ENCODE measurements around the gene CST11.

DNA sequence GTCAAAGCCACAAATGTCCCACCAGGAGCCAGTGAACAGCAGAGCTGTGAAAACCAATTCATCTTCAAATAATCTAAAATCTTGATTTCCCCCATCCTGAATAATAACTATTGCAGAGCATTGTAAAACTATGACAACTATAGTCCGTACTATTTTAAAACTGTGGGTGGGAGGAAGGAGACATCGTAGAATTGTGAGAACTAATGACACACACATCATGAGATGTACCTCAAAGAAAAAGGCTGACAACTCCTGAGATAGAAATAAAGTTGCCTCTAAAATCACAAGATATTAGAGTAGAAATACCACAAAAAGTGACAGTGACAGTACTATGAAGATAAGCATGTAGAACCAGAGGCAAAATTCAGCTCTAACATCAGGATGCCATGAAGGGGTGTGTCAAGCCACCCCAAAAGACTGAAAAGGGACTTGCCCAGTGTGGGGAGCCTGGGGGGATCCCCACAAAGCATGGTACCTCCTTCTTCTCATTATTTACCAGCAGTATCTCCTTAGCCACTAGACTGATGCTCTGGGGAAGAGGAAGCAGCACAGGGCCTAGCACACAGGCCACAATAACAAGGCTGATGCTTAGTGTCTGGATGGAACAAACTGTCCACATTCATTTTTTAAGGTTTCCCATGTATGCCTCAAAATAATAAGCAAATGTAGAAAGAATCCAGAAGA is 44.8 kb downstream of the CST11 start:
- no peak for TF ChIP-seq EP300 (IDR thresholded peaks at IDR 0.05)
- TF ChIP-seq, protein P1, sequence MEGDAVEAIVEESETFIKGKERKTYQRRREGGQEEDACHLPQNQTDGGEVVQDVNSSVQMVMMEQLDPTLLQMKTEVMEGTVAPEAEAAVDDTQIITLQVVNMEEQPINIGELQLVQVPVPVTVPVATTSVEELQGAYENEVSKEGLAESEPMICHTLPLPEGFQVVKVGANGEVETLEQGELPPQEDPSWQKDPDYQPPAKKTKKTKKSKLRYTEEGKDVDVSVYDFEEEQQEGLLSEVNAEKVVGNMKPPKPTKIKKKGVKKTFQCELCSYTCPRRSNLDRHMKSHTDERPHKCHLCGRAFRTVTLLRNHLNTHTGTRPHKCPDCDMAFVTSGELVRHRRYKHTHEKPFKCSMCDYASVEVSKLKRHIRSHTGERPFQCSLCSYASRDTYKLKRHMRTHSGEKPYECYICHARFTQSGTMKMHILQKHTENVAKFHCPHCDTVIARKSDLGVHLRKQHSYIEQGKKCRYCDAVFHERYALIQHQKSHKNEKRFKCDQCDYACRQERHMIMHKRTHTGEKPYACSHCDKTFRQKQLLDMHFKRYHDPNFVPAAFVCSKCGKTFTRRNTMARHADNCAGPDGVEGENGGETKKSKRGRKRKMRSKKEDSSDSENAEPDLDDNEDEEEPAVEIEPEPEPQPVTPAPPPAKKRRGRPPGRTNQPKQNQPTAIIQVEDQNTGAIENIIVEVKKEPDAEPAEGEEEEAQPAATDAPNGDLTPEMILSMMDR (IDR thresholded peaks at IDR 0.05): no peak

All from gastroesophageal sphincter (tissue), 3 donors.